ENCODE results near the gene WRAP53.

DNA sequence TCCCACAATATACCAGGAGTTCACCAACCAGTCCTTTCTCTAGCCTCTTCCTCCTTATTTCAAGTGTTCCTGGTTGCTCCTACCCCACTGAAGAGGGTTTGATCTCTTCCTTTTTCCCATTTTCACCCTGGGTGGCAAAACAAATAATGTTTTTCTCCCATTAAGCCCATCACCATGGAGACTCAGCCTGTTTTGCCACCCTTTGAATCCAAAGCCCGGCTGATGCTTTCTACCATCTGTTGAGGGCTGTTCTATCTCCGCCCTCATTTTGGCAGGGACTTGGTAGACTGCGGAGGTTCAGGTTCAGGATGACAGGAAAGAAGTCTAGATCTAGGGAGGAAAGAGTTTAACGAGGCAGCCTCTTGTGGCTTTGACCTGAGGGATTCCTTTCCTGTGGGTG, 31.8 kb downstream of the WRAP53 start:
- TF ChIP-seq, protein P1, sequence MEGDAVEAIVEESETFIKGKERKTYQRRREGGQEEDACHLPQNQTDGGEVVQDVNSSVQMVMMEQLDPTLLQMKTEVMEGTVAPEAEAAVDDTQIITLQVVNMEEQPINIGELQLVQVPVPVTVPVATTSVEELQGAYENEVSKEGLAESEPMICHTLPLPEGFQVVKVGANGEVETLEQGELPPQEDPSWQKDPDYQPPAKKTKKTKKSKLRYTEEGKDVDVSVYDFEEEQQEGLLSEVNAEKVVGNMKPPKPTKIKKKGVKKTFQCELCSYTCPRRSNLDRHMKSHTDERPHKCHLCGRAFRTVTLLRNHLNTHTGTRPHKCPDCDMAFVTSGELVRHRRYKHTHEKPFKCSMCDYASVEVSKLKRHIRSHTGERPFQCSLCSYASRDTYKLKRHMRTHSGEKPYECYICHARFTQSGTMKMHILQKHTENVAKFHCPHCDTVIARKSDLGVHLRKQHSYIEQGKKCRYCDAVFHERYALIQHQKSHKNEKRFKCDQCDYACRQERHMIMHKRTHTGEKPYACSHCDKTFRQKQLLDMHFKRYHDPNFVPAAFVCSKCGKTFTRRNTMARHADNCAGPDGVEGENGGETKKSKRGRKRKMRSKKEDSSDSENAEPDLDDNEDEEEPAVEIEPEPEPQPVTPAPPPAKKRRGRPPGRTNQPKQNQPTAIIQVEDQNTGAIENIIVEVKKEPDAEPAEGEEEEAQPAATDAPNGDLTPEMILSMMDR (IDR thresholded peaks at IDR 0.05), result no peak
- TF ChIP-seq POLR2A (IDR thresholded peaks at IDR 0.05), result no peak
